Caco-2 (cell line): ENCODE measurements around the gene TMCC2. TPM values are rescaled to one million over a fixed set of nuclear protein-coding genes. Genes with fewer than 3 reads are reported as not detected.

Experiments
- BruUV-seq: library from RNA; stranded (reverse); fragments of 400-500 nt; replicated peaks from 2 replicates; lab custom pipeline; 2021; lab: Mats Ljungman, UMichigan
- CTCF ChIA-PET: fragments of 300-600 bp; sonication (Branson Sonifier 250); formaldehyde crosslinking; loops from one replicate; lab custom pipeline; 2022; ENCODE audit warnings: antibody characterized with exemption; lab: Charles Lee
- POLR2A ChIA-PET: fragments of 300-600 bp; sonication (Branson Sonifier 250); formaldehyde crosslinking; loops from one replicate; lab custom pipeline; 2022; ENCODE audit warnings: antibody characterized with exemption; lab: Charles Lee
- DNase-seq, 2 experiments: peaks; one replicate each; pipeline versions ENCODE4 v3.0.0 to v3.0.0-alpha.2; 2020 to 2022
- H3K27me3 ChIP-seq: replicated peaks from 2 replicates; pipeline ENCODE4 v1.6.0; 2011; ENCODE audit warnings: low read length; ENCODE audit not compliant: control insufficient read depth, insufficient read depth
- H3K36me3 ChIP-seq: 2 replicates; pipeline ENCODE4 v1.5.1; 2011; ENCODE audit warnings: low read length; ENCODE audit not compliant: control insufficient read depth, insufficient read depth
- H3K4me1 ChIP-seq: fragments of 250-450 bp; sonication (Bioruptor Pico); 2 replicates; pipeline ENCODE4 v1.5.1; 2020; ENCODE audit warnings: mild to moderate bottlenecking
- H3K4me3 ChIP-seq: 2 replicates; pipeline ENCODE4 v1.5.1; 2011; ENCODE audit warnings: low read depth, mild to moderate bottlenecking, control low read depth, low read length
- H3K9me3 ChIP-seq: fragments of 250-450 bp; sonication (Bioruptor Pico); 2 replicates; pipeline ENCODE4 v1.5.1; 2020; ENCODE audit warnings: mild to moderate bottlenecking, moderate library complexity
- H3K27ac Mint-ChIP-seq: one replicate; pipeline ENCODE4 v1.8.0; 2022; ENCODE audit warnings: mixed read lengths; ENCODE audit not compliant: unreplicated experiment
- H3K27me3 Mint-ChIP-seq: one replicate; pipeline ENCODE4 v1.8.0; 2022; ENCODE audit warnings: mixed read lengths; ENCODE audit not compliant: insufficient read depth, unreplicated experiment
- H3K36me3 Mint-ChIP-seq: one replicate; pipeline ENCODE4 v1.8.0; 2022; ENCODE audit warnings: mild to moderate bottlenecking, mixed read lengths; ENCODE audit not compliant: insufficient read depth, unreplicated experiment
- H3K4me1 Mint-ChIP-seq: one replicate; pipeline ENCODE4 v1.8.0; 2022; ENCODE audit warnings: low read depth, mixed read lengths; ENCODE audit not compliant: unreplicated experiment
- H3K4me3 Mint-ChIP-seq: one replicate; pipeline ENCODE4 v1.8.0; 2022; ENCODE audit warnings: mild to moderate bottlenecking, moderate library complexity, mixed read lengths; ENCODE audit not compliant: unreplicated experiment
- H3K9me3 Mint-ChIP-seq: one replicate; pipeline ENCODE4 v1.8.0; 2022; ENCODE audit warnings: mixed read lengths; ENCODE audit not compliant: unreplicated experiment
- CTCF ChIP-seq, 2 experiments: fragments of 200-600 bp in 1 of 2; IDR thresholded peaks; 1 replicate in 1 of 2; 2 replicates in 1 of 2; pipeline versions ENCODE4 v1.5.1 to v1.8.0; 2011 to 2022; ENCODE audit warnings: antibody characterized with exemption in 1 of 2, control low read depth in 1 of 2, inconsistent platforms in 1 of 2, low read depth in 1 of 2, low read length in 1 of 2, mild to moderate bottlenecking in 1 of 2, moderate library complexity in 1 of 2; ENCODE audit not compliant: insufficient read depth in 1 of 2, severe bottlenecking in 1 of 2, unreplicated experiment in 1 of 2
- intact Hi-C: fragments of 100-400 bp; cut with micrococcal nuclease; formaldehyde crosslinking; loops from one replicate; pipeline ENCODE4 v1.10.0; 2022; ENCODE audit not compliant: unreplicated experiment
- total RNA-seq: library from RNA; stranded (reverse); gene quantifications from 2 replicates; pipeline ENCODE4 v1.2.3, GENCODE V29; 2022

Gene TMCC2
- total RNA-seq, 1 experiment from 2014 or later, result 0.91 TPM

DNA sequence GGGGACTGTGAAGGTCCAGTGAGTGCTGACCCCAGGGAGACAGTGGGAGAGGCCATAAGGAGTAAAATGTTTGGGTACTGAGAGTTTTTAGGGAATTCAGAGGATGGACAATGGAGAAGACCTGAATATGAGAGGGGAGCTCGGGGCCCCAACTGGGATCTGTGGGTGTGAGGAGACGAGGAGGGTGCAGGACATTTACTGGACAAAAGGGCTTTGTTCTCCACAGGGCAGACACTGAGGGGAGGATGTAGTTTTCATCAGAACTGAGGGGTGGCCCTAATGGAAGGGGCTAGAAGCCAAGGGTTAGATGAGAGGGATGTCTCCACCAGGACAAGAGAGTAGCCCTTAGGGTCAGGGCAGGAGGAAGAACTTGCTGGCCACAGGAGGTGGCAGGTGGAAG is 30.0 kb downstream of the TMCC2 start:
- H3K9me3 ChIP-seq, result no peaks in the 10 kb centered on the region
- no peaks in the 10 kb centered on the region for H3K4me1 ChIP-seq
- no peaks in the 10 kb centered on the region for H3K4me1 Mint-ChIP-seq
- no peak overlapping the region for H3K27ac Mint-ChIP-seq
- H3K9me3 Mint-ChIP-seq, result no peaks in the 10 kb centered on the region
- no peaks in the 10 kb centered on the region for H3K36me3 ChIP-seq
- H3K4me3 Mint-ChIP-seq, result no peak overlapping the region
- H3K27me3 ChIP-seq, result no peaks in the 10 kb centered on the region
- BruUV-seq, result no TSS peak
- intact Hi-C loops, result no loop called here
- TF ChIP-seq CTCF (IDR thresholded peaks at IDR 0.05; ENCODE audit: insufficient read depth in 1 of 2, low read depth in 1 of 2, low read length in 1 of 2, severe bottlenecking in 1 of 2, unreplicated experiment in 1 of 2), result no peak
- CTCF ChIA-PET, result interaction anchor here (2.5 kb wide), 1 partner anchor 28 kb away, joined by 16 read pairs; no protein-coding TSS in a partner anchor
- no peaks in the 10 kb centered on the region for H3K27me3 Mint-ChIP-seq
- POLR2A ChIA-PET, result no interaction called here
- H3K4me3 ChIP-seq, result no peak overlapping the region
- H3K36me3 Mint-ChIP-seq, result no peaks in the 10 kb centered on the region
- no peak for DNase-seq

GRCh38 chr1:205258261-205258691 is 30.5 kb downstream of the TMCC2 start:
- no peaks in the 10 kb centered on the region for H3K9me3 ChIP-seq
- no peaks in the 10 kb centered on the region for H3K9me3 Mint-ChIP-seq
- no peaks in the 10 kb centered on the region for H3K4me1 Mint-ChIP-seq
- H3K4me3 ChIP-seq, result no peak overlapping the region
- H3K4me1 ChIP-seq, result no peaks in the 10 kb centered on the region
- CTCF ChIA-PET, result interaction anchor here (2.5 kb wide), 1 partner anchor 29 kb away, joined by 16 read pairs; no protein-coding TSS in a partner anchor
- no peaks in the 10 kb centered on the region for H3K27me3 Mint-ChIP-seq
- DNase-seq, result no peak
- no peak overlapping the region for H3K27ac Mint-ChIP-seq
- H3K4me3 Mint-ChIP-seq, result no peak overlapping the region
- POLR2A ChIA-PET, result no interaction called here
- TF ChIP-seq CTCF (IDR thresholded peaks at IDR 0.05; ENCODE audit: insufficient read depth in 1 of 2, low read depth in 1 of 2, low read length in 1 of 2, severe bottlenecking in 1 of 2, unreplicated experiment in 1 of 2), result no peak
- no peaks in the 10 kb centered on the region for H3K36me3 Mint-ChIP-seq
- H3K36me3 ChIP-seq, result no peaks in the 10 kb centered on the region
- intact Hi-C loops, result no loop called here
- no peaks in the 10 kb centered on the region for H3K27me3 ChIP-seq
- BruUV-seq, result no TSS peak

GRCh38 chr1:205258719-205259118 is 31.0 kb downstream of the TMCC2 start:
- Mint-ChIP-seq H3K4me3 (no peak overlapping the region), H3K27ac (no peak overlapping the region), H3K9me3 (no peaks in the 10 kb centered on the region), H3K27me3 (no peaks in the 10 kb centered on the region), H3K36me3 (no peaks in the 10 kb centered on the region), H3K4me1 (no peaks in the 10 kb centered on the region)
- H3K36me3 ChIP-seq, result no peaks in the 10 kb centered on the region
- H3K4me3 ChIP-seq, result no peak overlapping the region
- ChIA-PET CTCF (interaction anchor here (0.6 to 2.5 kb wide), 2 partner anchors 29 to 1221 kb away, joined by 3 to 16 read pairs; no protein-coding TSS in a partner anchor), POLR2A (no interaction called here)
- TF ChIP-seq CTCF (IDR thresholded peaks at IDR 0.05; ENCODE audit: insufficient read depth in 1 of 2, low read depth in 1 of 2, low read length in 1 of 2, severe bottlenecking in 1 of 2, unreplicated experiment in 1 of 2), result no peak
- no peaks in the 10 kb centered on the region for H3K9me3 ChIP-seq
- intact Hi-C loops, result no loop called here
- H3K4me1 ChIP-seq, result no peaks in the 10 kb centered on the region
- no TSS peak for BruUV-seq
- H3K27me3 ChIP-seq, result no peaks in the 10 kb centered on the region
- DNase-seq, result no peak
